Immature natural killer cell (primary cell): ENCODE measurements around the gene PLA2G4A. TPM values are rescaled to one million over a fixed set of nuclear protein-coding genes. Genes with fewer than 3 reads are reported as not detected.
A peak's percentile ranks its signal among the peaks of the same experiment; 100 is the strongest.

Source experiments
- DNase-seq, 3 donors: peaks; one replicate each; pipeline ENCODE4 v3.0.0; 2022; ENCODE audit warnings: mixed read lengths in 1 of 3
- H3K27ac Mint-ChIP-seq, 6 donors: one replicate each; pipeline ENCODE4 v1.8.0; 2020; ENCODE audit warnings: mixed read lengths in 6 of 6, mild to moderate bottlenecking in 5 of 6, inconsistent platforms in 4 of 6, moderate library complexity in 3 of 6
- H3K27me3 Mint-ChIP-seq, 3 donors: one replicate each; pipeline ENCODE4 v1.8.0; 2020 to 2021; ENCODE audit warnings: low read depth in 3 of 3, mild to moderate bottlenecking in 3 of 3, mixed read lengths in 3 of 3, moderate library complexity in 3 of 3, inconsistent platforms in 1 of 3
- H3K36me3 Mint-ChIP-seq, 3 donors: one replicate each; pipeline ENCODE4 v1.8.0; 2020; ENCODE audit warnings: mixed read lengths in 3 of 3, inconsistent platforms in 2 of 3, mild to moderate bottlenecking in 2 of 3
- H3K4me1 Mint-ChIP-seq, 2 donors: one replicate each; pipeline ENCODE4 v1.8.0; 2020; ENCODE audit warnings: inconsistent platforms in 2 of 2, mild to moderate bottlenecking in 2 of 2, mixed read lengths in 2 of 2, moderate library complexity in 1 of 2
- H3K4me3 Mint-ChIP-seq, 5 donors: one replicate each; pipeline ENCODE4 v1.8.0; 2020; ENCODE audit warnings: mild to moderate bottlenecking in 5 of 5, mixed read lengths in 5 of 5, inconsistent platforms in 3 of 5, moderate library complexity in 3 of 5
- H3K9me3 Mint-ChIP-seq, 6 donors: one replicate each; pipeline ENCODE4 v1.8.0; 2020; ENCODE audit warnings: mild to moderate bottlenecking in 6 of 6, mixed read lengths in 6 of 6, inconsistent platforms in 4 of 6, moderate library complexity in 3 of 6
- polyA plus RNA-seq, 3 donors: library from polyadenylated mRNA; unstranded; fragments of 300-500 nt; fragmentation: Illumina TruSeq; gene quantifications; one replicate each; pipeline ENCODE4 v1.2.3, GENCODE V29; 2021

Gene PLA2G4A
- polyA plus RNA-seq = not detected

DNA sequence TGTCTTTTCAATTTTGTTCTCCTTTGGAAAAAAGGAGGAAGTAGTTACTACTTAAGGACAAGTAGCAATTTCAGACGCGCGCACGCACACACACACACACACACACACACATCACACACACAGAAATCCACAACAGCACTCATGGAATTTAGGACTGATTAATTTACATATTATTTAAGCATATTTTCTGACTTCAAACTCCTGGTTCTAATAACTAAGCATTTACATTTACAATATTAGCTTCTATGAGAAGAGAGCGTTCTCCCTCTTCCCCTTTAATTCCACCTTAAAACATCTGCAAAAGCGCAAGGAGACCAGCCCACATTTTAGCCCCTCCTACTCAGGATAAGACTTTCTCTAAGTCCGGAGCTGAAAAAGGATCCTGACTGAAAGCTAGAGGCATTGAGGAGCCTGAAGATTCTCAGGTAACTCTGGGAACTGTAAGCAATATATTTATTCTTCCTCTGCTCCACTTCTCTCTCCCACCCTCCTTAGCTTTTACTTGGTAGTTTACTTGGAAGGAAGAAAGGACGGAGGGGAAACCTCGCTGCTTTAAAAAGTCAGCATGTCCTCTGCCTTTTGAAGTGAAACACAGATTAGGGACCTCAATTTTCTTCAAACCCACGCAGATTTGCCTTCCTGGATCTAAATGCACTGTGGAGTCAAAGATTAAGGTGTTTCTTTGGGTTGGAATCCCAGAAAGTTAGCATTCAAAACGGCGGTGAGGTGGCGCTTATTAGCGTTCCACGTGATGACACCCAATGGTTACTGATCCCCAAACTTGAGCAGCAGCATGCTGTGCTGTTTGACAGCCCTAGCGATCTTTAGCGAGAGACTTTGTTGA, at the start of gene PLA2G4A:
PLA2G4A (plus strand) TSS at position 339 of the 844 bp plus-strand sequence. CDS start 25,406 bp downstream, outside the sequence.
- Mint-ChIP-seq H3K27ac (peak within 1 kb of the TSS in 2 of 6 donors; percentile 4 to 59), H3K27me3 (peaks cover 0 to 3% (median 1%) of the 10 kb centered on the region in 3 donors), H3K9me3 (peaks cover 0 to 5% (median under 1%) of the 10 kb centered on the region in 6 donors), H3K4me1 (peaks cover 12 to 17% of the 10 kb centered on the region in 2 donors), H3K36me3 (no peaks in the 10 kb centered on the region), H3K4me3 (peak within 1 kb of the TSS; percentile 81 to 92 (median 87))
- DNase-seq = peak; percentile 18 to 32 (median 20)

DNA sequence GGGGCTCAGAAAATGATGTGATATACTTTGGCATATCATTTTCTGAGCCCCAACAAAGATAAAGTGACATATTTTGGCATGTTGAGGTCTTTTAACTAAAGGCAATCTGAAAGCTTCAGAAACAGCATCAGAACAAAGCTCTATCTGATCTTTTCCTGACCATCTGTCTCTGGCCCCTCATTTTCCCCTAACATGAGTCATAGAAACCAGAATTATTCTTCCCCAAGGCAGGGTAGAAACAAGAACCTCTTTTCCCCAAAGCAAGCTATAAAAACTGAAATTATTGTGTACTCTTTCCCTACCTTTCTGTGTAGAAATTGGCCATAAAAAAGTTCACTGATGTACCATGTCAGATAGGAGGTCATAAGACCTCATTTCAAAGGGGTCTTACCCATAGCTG, 48.7 kb upstream of the PLA2G4A start:
- peaks cover 0 to 10% of the 10 kb centered on the region in 2 donors for H3K4me1 Mint-ChIP-seq
- H3K4me3 Mint-ChIP-seq = no peak overlapping the region
- DNase-seq = no peak
- H3K36me3 Mint-ChIP-seq = no peaks in the 10 kb centered on the region
- no peak overlapping the region for H3K27ac Mint-ChIP-seq
- peaks cover 0 to 11% (median 1%) of the 10 kb centered on the region in 6 donors for H3K9me3 Mint-ChIP-seq
- no peaks in the 10 kb centered on the region for H3K27me3 Mint-ChIP-seq

DNA sequence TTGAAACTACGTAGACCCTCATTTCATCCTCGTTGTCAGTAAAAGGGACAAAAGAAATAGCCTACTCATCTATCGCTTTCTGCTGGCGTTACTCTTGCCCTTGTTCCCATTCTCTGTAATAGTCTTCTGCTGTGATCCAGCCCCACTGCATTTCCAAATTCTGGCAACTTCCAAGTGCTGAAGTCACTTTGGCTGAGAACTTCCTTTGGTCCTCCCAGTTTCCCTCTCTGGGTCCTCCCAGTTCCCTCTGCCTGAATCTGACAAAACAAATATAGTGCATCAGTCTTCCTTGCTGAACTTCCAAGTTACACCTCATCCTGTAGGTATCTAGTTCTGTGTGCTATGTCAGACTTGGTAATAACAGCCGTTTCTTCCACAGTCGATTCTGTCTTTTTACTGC, 47.0 kb upstream of the PLA2G4A start:
- Mint-ChIP-seq H3K4me3 (no peak overlapping the region), H3K27ac (no peak overlapping the region), H3K9me3 (peaks cover 0 to 11% (median 1%) of the 10 kb centered on the region in 6 donors), H3K4me1 (no peaks in the 10 kb centered on the region), H3K27me3 (no peaks in the 10 kb centered on the region), H3K36me3 (no peaks in the 10 kb centered on the region)
- no peak for DNase-seq

DNA sequence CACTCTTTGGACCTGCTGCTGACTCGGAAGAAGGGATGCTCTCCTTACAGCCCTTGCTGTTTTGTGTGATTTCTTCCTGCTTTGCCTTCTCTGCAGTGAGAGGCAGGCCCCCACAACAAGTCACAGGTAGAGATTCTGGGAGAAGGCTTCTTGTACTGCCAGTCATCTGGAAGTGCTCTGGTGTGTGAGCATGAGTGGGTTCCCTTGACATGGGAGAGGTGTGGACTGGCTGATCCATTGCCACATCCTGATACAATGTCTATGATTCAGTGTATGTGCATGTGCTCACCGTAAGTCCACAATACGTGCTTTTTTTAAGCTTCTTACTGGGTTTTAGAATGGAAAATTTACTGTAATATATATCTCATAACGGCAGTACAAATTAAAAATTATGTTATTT, 46.0 kb upstream of the PLA2G4A start:
- Mint-ChIP-seq H3K36me3 (no peaks in the 10 kb centered on the region), H3K4me1 (no peaks in the 10 kb centered on the region), H3K4me3 (no peak overlapping the region), H3K27ac (no peak overlapping the region), H3K9me3 (peaks cover 0 to 11% (median 0%) of the 10 kb centered on the region in 6 donors), H3K27me3 (no peaks in the 10 kb centered on the region)
- no peak for DNase-seq

DNA sequence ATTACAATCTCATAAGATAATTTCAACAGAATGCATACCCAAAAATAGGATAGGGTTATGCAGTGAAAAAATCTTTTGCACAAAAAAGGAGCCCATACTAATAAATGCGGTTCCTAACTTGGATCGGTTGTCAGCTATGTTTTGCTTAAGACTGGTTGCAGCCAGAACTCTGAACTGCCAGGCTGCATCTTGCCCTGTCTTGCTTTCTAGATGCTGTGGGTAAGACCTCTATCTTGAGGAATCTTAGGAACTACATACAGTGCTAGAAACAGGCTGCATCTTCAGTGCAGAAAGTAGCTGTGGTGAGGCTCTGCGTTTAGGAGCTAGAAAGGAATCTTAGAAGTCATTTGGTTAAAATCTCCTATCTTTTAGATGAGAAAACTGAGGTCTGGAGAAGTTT, 45.6 kb upstream of the PLA2G4A start:
- Mint-ChIP-seq H3K27ac (no peak overlapping the region), H3K27me3 (no peaks in the 10 kb centered on the region), H3K36me3 (no peaks in the 10 kb centered on the region), H3K4me3 (no peak overlapping the region), H3K4me1 (no peaks in the 10 kb centered on the region), H3K9me3 (peaks cover 0 to 11% (median 0%) of the 10 kb centered on the region in 6 donors)
- no peak for DNase-seq

DNA sequence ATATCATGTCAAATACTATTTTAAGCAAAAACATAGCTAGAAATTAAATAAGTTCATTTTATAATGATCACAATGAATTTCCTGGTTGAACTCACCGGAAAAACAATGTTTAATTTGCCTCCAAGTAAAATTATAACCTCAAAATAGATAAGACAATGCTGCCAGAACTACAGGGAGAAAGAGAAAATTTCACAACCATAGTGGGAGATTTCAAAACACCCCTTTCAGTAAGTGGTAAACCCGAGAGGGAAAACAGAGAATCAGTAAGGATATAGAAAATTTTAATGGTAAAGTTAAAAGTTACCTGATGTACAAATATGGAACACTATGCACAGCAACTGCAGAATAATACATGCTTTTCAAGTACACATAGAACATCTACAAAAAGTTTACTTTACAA, 43.2 kb upstream of the PLA2G4A start:
- Mint-ChIP-seq H3K4me3 (no peak overlapping the region), H3K27ac (no peak overlapping the region), H3K27me3 (no peaks in the 10 kb centered on the region), H3K4me1 (no peaks in the 10 kb centered on the region), H3K9me3 (peaks cover 0 to 12% (median 2%) of the 10 kb centered on the region in 6 donors), H3K36me3 (peaks cover 0 to 4% (median 0%) of the 10 kb centered on the region in 3 donors)
- DNase-seq = no peak

DNA sequence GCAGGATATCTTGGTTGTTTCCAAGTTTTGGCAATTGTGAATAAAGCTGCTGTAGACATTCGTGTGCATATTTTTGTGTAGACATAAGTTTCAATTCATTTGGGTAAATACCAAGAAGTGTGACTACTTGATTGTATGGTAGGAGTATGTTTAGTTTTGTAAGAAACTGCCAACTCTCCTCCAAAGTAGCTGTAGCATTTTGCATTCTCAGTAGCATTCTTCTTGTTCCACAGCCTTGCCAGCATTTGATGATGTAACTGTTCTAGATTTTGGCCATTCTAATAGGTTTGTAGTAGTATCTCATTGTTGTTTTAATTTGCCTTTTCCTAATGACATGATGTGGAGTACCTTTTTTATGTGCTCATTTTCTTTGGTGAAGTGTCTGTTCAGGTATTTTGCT, 38.6 kb upstream of the PLA2G4A start:
- Mint-ChIP-seq H3K9me3 (peaks cover 0 to 7% (median 5%) of the 10 kb centered on the region in 6 donors), H3K27ac (no peak overlapping the region), H3K4me3 (no peak overlapping the region), H3K36me3 (peaks cover 0 to 4% (median 0%) of the 10 kb centered on the region in 3 donors), H3K4me1 (peaks cover 0 to 17% of the 10 kb centered on the region in 2 donors), H3K27me3 (no peaks in the 10 kb centered on the region)
- no peak for DNase-seq

DNA sequence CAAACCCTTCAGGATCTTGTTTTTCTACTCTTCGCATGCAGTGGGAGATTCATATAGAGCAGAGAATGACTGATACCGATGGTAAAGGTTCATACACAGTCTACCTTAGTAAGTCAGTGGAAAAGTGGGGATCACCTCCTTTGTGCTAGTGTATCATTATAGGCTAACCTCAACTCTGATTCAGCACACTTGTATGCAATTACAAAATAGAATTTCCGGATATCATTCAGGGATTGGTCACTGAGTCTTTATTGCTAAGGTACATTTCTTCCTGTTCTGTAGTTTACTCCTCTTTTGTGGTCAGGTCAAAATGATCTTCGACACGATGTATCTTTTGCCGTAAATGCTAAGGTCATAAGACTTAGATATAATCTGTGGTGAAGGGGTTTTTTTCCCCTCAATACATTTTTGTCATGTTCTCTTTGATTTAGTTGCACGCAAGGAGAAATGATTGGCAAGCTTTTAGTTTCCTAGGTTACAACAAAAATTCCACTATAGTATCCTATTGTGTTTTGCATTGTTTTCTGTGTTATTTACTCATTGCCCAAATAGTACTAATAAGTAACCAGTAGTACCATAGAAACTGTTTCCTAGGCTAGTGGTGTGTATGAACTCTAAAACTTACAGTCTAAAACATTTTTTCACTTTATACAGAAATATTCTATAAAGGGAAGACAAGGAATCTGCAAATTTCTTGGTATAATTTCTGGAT, 35.7 kb upstream of the PLA2G4A start:
- Mint-ChIP-seq H3K27me3 (peaks cover 0 to 2% (median 0%) of the 10 kb centered on the region in 3 donors), H3K27ac (no peak overlapping the region), H3K4me3 (no peak overlapping the region), H3K4me1 (peaks cover 0 to 17% of the 10 kb centered on the region in 2 donors), H3K36me3 (peaks cover 0 to 4% (median 0%) of the 10 kb centered on the region in 3 donors), H3K9me3 (peaks cover 0 to 10% (median 6%) of the 10 kb centered on the region in 6 donors)
- no peak for DNase-seq

DNA sequence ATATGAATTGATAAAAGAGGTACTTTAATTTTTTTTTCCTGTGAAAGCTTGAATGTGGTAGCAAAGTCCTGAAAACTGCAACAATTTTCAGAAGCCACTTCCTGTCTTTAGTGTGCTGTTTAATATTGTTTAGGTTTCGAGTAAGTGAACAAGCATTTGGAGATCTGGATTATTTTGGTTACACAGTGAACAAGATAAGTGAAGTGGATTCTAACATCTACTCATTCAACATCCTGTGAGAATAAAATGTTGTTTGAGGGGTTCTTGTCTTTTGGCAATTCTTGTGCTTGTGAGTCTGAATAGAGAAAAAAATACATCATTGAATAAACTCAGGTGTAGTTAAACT, 35.2 kb upstream of the PLA2G4A start:
- Mint-ChIP-seq H3K4me1 (peaks cover 0 to 17% of the 10 kb centered on the region in 2 donors), H3K36me3 (peaks cover 0 to 4% (median 0%) of the 10 kb centered on the region in 3 donors), H3K4me3 (no peak overlapping the region)

DNA sequence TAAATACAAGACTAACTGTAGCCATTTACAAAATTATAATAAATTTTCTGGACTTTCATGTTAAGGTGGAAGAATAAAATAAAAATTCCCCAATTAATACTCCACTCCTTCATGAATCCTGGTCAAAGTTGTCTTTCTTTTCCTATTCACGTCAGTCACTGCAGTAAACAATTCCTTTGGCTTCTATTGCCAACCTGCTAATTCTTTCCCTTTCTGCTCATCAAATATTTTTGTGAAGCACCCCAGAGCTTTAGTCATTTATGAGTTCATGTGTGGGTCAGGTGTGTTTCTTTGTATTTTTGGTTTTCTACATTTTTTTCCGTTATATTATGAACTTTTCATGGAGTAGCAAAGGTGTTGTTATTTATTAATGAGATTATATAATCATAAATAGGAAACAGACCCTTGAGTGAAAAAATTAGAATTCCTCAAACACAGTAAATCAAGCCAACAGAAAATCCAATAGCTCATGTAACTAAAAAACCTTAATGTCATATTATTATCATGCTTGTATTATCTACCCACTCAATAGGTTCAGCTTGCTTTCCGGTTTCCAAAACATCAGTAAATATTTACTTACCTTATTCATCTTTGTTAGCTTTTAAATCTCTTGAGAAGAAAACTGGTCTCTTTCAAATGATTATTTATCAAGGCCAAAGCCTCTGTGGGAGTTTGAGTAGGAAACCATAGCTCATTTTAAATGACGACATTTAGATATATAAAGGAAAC, 29.6 kb upstream of the PLA2G4A start:
- DNase-seq = no peak
- Mint-ChIP-seq H3K27ac (no peak overlapping the region), H3K36me3 (no peaks in the 10 kb centered on the region), H3K4me3 (no peak overlapping the region), H3K27me3 (peaks cover 0 to 2% (median 0%) of the 10 kb centered on the region in 3 donors), H3K9me3 (peaks cover 0 to 4% (median 2%) of the 10 kb centered on the region in 6 donors), H3K4me1 (no peaks in the 10 kb centered on the region)

More for the DNA sequence above, 35.2 kb upstream of the PLA2G4A start:
- H3K27me3 Mint-ChIP-seq = peaks cover 0 to 2% (median 0%) of the 10 kb centered on the region in 3 donors
- H3K9me3 Mint-ChIP-seq = peaks cover 0 to 10% (median 6%) of the 10 kb centered on the region in 6 donors
- no peak for DNase-seq
- H3K27ac Mint-ChIP-seq = no peak overlapping the region

DNA sequence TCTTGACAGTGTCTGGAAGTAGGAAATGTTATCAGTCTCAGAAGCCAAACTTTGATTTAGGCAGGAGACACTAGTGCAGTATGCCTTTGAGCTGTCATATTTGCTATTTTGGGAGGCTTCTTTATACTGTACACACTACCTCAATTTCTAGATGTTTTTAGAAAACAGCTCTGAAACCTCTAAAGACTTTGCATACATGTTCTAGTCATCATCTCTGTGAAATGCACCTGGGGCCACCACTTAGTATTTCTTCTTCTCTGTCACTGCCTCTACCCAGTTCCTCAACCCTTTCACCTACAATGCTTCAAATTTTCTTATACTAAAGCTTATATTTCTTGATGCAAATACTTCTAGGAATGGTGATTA, 29.1 kb upstream of the PLA2G4A start:
- Mint-ChIP-seq H3K4me3 (no peak overlapping the region), H3K27ac (no peak overlapping the region), H3K4me1 (no peaks in the 10 kb centered on the region), H3K27me3 (peaks cover 0 to 2% (median 0%) of the 10 kb centered on the region in 3 donors), H3K9me3 (peaks cover 0 to 7% (median 2%) of the 10 kb centered on the region in 6 donors), H3K36me3 (no peaks in the 10 kb centered on the region)
- DNase-seq = no peak

DNA sequence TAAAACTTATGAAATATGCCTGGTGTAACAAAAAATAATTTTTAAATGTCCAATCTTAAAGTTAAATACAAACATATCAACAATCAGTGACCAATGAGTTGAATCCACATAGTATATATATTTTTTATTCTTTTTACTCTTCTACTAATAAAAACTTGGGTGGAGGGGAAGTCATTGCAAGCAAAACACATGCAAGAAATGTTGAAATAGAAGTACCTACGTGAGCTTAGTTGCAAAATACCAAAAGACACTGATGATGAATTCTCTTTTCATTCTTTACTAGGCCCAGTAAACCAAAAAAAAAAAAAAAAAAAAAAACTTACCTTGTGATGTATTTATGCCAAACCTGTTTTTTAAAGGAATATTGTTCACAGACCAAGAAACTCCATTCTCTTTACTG, 26.4 kb upstream of the PLA2G4A start:
- Mint-ChIP-seq H3K36me3 (no peaks in the 10 kb centered on the region), H3K4me1 (no peaks in the 10 kb centered on the region), H3K9me3 (peaks cover 0 to 7% (median under 1%) of the 10 kb centered on the region in 6 donors), H3K27ac (no peak overlapping the region), H3K27me3 (peaks cover 0 to 2% (median 0%) of the 10 kb centered on the region in 3 donors), H3K4me3 (no peak overlapping the region)
- no peak for DNase-seq

DNA sequence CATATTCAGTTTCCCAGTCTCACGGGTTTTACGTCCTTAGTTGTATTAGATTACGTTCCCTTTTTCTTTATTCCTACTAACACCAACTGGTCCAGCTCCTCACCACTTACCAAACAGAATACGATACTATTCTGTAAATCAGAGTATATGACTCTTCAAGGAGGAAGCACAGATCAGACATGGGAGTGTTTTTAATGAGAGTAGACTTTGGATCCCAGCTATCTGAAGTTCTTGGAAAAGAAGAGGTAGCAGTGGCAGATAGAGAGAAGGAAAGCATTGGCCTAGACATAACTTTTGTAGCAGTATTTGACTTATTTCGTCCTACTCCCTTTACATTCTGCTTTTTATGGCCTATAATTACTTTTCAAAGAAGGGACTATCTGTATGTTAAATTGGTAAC, 24.1 kb upstream of the PLA2G4A start:
- Mint-ChIP-seq H3K9me3 (peaks cover 0 to 13% (median under 1%) of the 10 kb centered on the region in 6 donors), H3K4me1 (no peaks in the 10 kb centered on the region), H3K27me3 (peaks cover 0 to 2% (median 0%) of the 10 kb centered on the region in 3 donors), H3K27ac (no peak overlapping the region), H3K4me3 (no peak overlapping the region), H3K36me3 (no peaks in the 10 kb centered on the region)
- DNase-seq = no peak
